HG03558 (cell line): ENCODE results near the gene SMCO2.

Experiments
- ATAC-seq: cut with Tn5 transposase; IDR thresholded peaks from one replicate; pipeline ENCODE4 v1.9.1; 2021; ENCODE audit warnings: moderate number of reproducible peaks; ENCODE audit not compliant: unreplicated experiment; ENCODE audit errors: extremely low read depth

The SMCO2 gene

GRCh38 chr12:27451036-27451825, 4.7 kb downstream of the SMCO2 start:
- ATAC-seq, result no peak

GRCh38 chr12:27453421-27453820, 6.9 kb downstream of the SMCO2 start:
- no peak for ATAC-seq

- ATAC-seq, result no peak
These were observed 9.1 kb downstream of the SMCO2 start for GRCh38 chr12:27455589-27455988.

- ATAC-seq, result no peak
These were observed 10.1 kb downstream of the SMCO2 start for GRCh38 chr12:27456618-27457017.

GRCh38 chr12:27460471-27460978, 14.0 kb downstream of the SMCO2 start:
- no peak for ATAC-seq

- ATAC-seq, result no peak
These were observed 15.7 kb downstream of the SMCO2 start for GRCh38 chr12:27462151-27462694.

- no peak for ATAC-seq
These were observed 16.3 kb downstream of the SMCO2 start for GRCh38 chr12:27462851-27463250.

GRCh38 chr12:27463511-27464219, 17.1 kb downstream of the SMCO2 start:
- ATAC-seq, result no peak

- ATAC-seq, result no peak
These were observed 17.7 kb downstream of the SMCO2 start for GRCh38 chr12:27464220-27464554.

GRCh38 chr12:27467641-27468040, 21.1 kb downstream of the SMCO2 start:
- ATAC-seq, result no peak

GRCh38 chr12:27468241-27468640, 21.7 kb downstream of the SMCO2 start:
- ATAC-seq, result no peak

- ATAC-seq, result no peak
These were observed 22.7 kb downstream of the SMCO2 start for GRCh38 chr12:27469176-27469736.

GRCh38 chr12:27472604-27473003, 26.1 kb downstream of the SMCO2 start:
- ATAC-seq, result no peak

GRCh38 chr12:27474344-27474743, 27.8 kb downstream of the SMCO2 start:
- no peak for ATAC-seq

GRCh38 chr12:27477049-27477448, 30.5 kb downstream of the SMCO2 start:
- ATAC-seq, result no peak

GRCh38 chr12:27478949-27479348, 32.4 kb downstream of the SMCO2 start:
- no peak for ATAC-seq

- no peak for ATAC-seq
These were observed 33.5 kb downstream of the SMCO2 start for GRCh38 chr12:27480016-27480415.

- no peak for ATAC-seq
These were observed 40.4 kb downstream of the SMCO2 start for GRCh38 chr12:27486961-27487360.

- no peak for ATAC-seq
These were observed 41.9 kb downstream of the SMCO2 start for GRCh38 chr12:27488479-27488878.

- ATAC-seq, result no peak
These were observed 44.7 kb downstream of the SMCO2 start for GRCh38 chr12:27491226-27491625.
